Measurements from ENCODE around the gene ELF2.

ELF2 gene

DNA sequence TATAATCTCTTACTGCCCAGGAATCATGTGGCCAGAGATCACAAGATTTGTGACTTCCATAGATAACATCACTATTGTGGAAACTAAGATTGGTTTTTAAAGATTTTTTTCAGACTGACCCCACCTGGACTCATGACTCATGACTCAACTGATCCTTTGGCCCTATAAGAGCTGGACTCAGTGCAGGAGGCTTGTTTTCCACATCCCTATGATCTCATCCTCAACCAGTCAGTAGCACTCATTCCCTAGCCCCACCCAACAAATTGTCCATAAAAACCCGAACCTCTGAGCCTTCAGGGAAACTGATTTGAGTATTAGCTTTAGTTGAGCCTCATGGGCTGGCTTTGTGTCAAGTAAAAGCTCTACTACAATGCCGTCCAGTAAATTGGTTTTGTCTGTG, 169.4 kb downstream of the ELF2 start:
- H3K4me1 ChIP-seq (ENCODE audit: low read depth, poor library complexity, severe bottlenecking), result no peaks in the 10 kb centered on the region
- no peaks in the 10 kb centered on the region for H3K79me2 ChIP-seq (ENCODE audit: insufficient read depth, low read depth)
- no peak overlapping the region for H3K4me2 ChIP-seq
- H3K9ac ChIP-seq, result no peak overlapping the region
- H3K27me3 ChIP-seq (ENCODE audit: insufficient read depth, low read depth), result no peaks in the 10 kb centered on the region
- H3K27ac ChIP-seq, result no peak overlapping the region
- H3K4me3 ChIP-seq (IDR thresholded peaks at IDR 0.05; ENCODE audit: insufficient read depth, low read depth, low read length), result no peak overlapping the region
- no peak overlapping the region for H2AFZ ChIP-seq (ENCODE audit: low read depth)
- TF ChIP-seq, protein P1, sequence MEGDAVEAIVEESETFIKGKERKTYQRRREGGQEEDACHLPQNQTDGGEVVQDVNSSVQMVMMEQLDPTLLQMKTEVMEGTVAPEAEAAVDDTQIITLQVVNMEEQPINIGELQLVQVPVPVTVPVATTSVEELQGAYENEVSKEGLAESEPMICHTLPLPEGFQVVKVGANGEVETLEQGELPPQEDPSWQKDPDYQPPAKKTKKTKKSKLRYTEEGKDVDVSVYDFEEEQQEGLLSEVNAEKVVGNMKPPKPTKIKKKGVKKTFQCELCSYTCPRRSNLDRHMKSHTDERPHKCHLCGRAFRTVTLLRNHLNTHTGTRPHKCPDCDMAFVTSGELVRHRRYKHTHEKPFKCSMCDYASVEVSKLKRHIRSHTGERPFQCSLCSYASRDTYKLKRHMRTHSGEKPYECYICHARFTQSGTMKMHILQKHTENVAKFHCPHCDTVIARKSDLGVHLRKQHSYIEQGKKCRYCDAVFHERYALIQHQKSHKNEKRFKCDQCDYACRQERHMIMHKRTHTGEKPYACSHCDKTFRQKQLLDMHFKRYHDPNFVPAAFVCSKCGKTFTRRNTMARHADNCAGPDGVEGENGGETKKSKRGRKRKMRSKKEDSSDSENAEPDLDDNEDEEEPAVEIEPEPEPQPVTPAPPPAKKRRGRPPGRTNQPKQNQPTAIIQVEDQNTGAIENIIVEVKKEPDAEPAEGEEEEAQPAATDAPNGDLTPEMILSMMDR (conservative IDR thresholded peaks at IDR 0.05; ENCODE audit: low read depth, low read length), result no peak
- no peaks in the 10 kb centered on the region for H3K36me3 ChIP-seq (ENCODE audit: insufficient read depth)
- no peaks in the 10 kb centered on the region for H4K20me1 ChIP-seq (ENCODE audit: insufficient read depth)

Measured in KMS-11 (cell line).